ENCODE data around the gene LINS1. TPM values are rescaled to one million over a fixed set of nuclear protein-coding genes. Genes with fewer than 3 reads are reported as not detected.
A peak's percentile ranks its signal among the peaks of the same experiment; 100 is the strongest.

LINS1 gene
- total and polyA plus RNA-seq, 4 donors, result 17.2 to 34.0 (median 24.5) TPM

- no peaks in the 10 kb centered on the region for H3K9me3 ChIP-seq (ENCODE audit: control insufficient read depth, insufficient read depth, low read length)
- WGBS (ENCODE audit: insufficient coverage), result 16% methylated on average over 57 of the region's 57 CpGs
Measured at GRCh38 chr15:100544338-100544841, 57.6 kb downstream of the LINS1 start.

GRCh38 chr15:100542290-100542689 lies 59.7 kb downstream of the LINS1 start:
- WGBS (ENCODE audit: insufficient coverage), result 73% methylated on average over 3 of the region's 6 CpGs
- H3K27ac ChIP-seq (ENCODE audit: low read depth, low read length), result no peak overlapping the region
- H3K9me3 ChIP-seq (ENCODE audit: control insufficient read depth, insufficient read depth, low read length), result no peaks in the 10 kb centered on the region
- H3K4me3 ChIP-seq (ENCODE audit: low read depth, low read length), result no peak overlapping the region
- H3K4me1 ChIP-seq (ENCODE audit: control insufficient read depth, insufficient read depth, low read length), result peaks cover 7% of the 10 kb centered on the region
- H3K36me3 ChIP-seq (ENCODE audit: control insufficient read depth, insufficient read depth, low read length), result no peaks in the 10 kb centered on the region
- no peak for DNase-seq (ENCODE audit: low read depth in 4 of 6, low spot score in 6 of 6)
- peaks cover 8% of the 10 kb centered on the region for H3K27me3 ChIP-seq (ENCODE audit: control insufficient read depth, insufficient read depth, low read length)

More at GRCh38 chr15:100544338-100544841, 57.6 kb downstream of the LINS1 start:
- H3K27me3 ChIP-seq (ENCODE audit: control insufficient read depth, insufficient read depth, low read length), result peaks cover 8% of the 10 kb centered on the region
- DNase-seq (ENCODE audit: low read depth in 4 of 6, low spot score in 6 of 6), result no peak
- H3K36me3 ChIP-seq (ENCODE audit: control insufficient read depth, insufficient read depth, low read length), result no peaks in the 10 kb centered on the region
- no peak overlapping the region for H3K27ac ChIP-seq (ENCODE audit: low read depth, low read length)
- peaks cover 7% of the 10 kb centered on the region for H3K4me1 ChIP-seq (ENCODE audit: control insufficient read depth, insufficient read depth, low read length)
- H3K4me3 ChIP-seq (ENCODE audit: low read depth, low read length), result no peak overlapping the region

- H3K27me3 ChIP-seq (ENCODE audit: control insufficient read depth, insufficient read depth, low read length), result no peaks in the 10 kb centered on the region
- WGBS (ENCODE audit: insufficient coverage), result no CpG with 5 or more reads among the region's 2 CpGs
- H3K4me3 ChIP-seq (ENCODE audit: low read depth, low read length), result no peak overlapping the region
- no peaks in the 10 kb centered on the region for H3K9me3 ChIP-seq (ENCODE audit: control insufficient read depth, insufficient read depth, low read length)
- H3K36me3 ChIP-seq (ENCODE audit: control insufficient read depth, insufficient read depth, low read length), result no peaks in the 10 kb centered on the region
- H3K4me1 ChIP-seq (ENCODE audit: control insufficient read depth, insufficient read depth, low read length), result no peaks in the 10 kb centered on the region
- no peak for DNase-seq (ENCODE audit: low read depth in 4 of 6, low spot score in 6 of 6)
- no peak overlapping the region for H3K27ac ChIP-seq (ENCODE audit: low read depth, low read length)
Measured at GRCh38 chr15:100537331-100537730, 64.7 kb downstream of the LINS1 start.

- Histone ChIP-seq H3K4me1 (ENCODE audit: control insufficient read depth, insufficient read depth, low read length) (peaks cover 2% of the 10 kb centered on the region), H3K36me3 (ENCODE audit: control insufficient read depth, insufficient read depth, low read length) (no peaks in the 10 kb centered on the region), H3K9me3 (ENCODE audit: control insufficient read depth, insufficient read depth, low read length) (no peaks in the 10 kb centered on the region), H3K27ac (ENCODE audit: low read depth, low read length) (no peak overlapping the region), H3K27me3 (ENCODE audit: control insufficient read depth, insufficient read depth, low read length) (no peaks in the 10 kb centered on the region), H3K4me3 (ENCODE audit: low read depth, low read length) (no peak overlapping the region)
- DNase-seq (ENCODE audit: low read depth in 4 of 6, low spot score in 6 of 6), result no peak
Measured at GRCh38 chr15:100536733-100537132, 65.3 kb downstream of the LINS1 start.

GRCh38 chr15:100533886-100534285 lies 68.1 kb downstream of the LINS1 start:
- Histone ChIP-seq H3K36me3 (ENCODE audit: control insufficient read depth, insufficient read depth, low read length) (no peaks in the 10 kb centered on the region), H3K4me1 (ENCODE audit: control insufficient read depth, insufficient read depth, low read length) (peaks cover 2% of the 10 kb centered on the region), H3K4me3 (ENCODE audit: low read depth, low read length) (no peak overlapping the region), H3K27ac (ENCODE audit: low read depth, low read length) (no peak overlapping the region), H3K27me3 (ENCODE audit: control insufficient read depth, insufficient read depth, low read length) (no peaks in the 10 kb centered on the region), H3K9me3 (ENCODE audit: control insufficient read depth, insufficient read depth, low read length) (no peaks in the 10 kb centered on the region)
- DNase-seq (ENCODE audit: low read depth in 4 of 6, low spot score in 6 of 6), result no peak
- 17% methylated on average over 1 of the region's 1 CpG for WGBS (ENCODE audit: insufficient coverage)

GRCh38 chr15:100531823-100532327 lies 70.1 kb downstream of the LINS1 start:
- Histone ChIP-seq H3K27me3 (ENCODE audit: control insufficient read depth, insufficient read depth, low read length) (no peaks in the 10 kb centered on the region), H3K27ac (ENCODE audit: low read depth, low read length) (no peak overlapping the region), H3K36me3 (ENCODE audit: control insufficient read depth, insufficient read depth, low read length) (no peaks in the 10 kb centered on the region), H3K4me1 (ENCODE audit: control insufficient read depth, insufficient read depth, low read length) (peaks cover 2% of the 10 kb centered on the region), H3K4me3 (ENCODE audit: low read depth, low read length) (no peak overlapping the region), H3K9me3 (ENCODE audit: control insufficient read depth, insufficient read depth, low read length) (no peaks in the 10 kb centered on the region)
- peak in 1 of 6 donors; percentile 49 for DNase-seq (ENCODE audit: low read depth in 4 of 6, low spot score in 6 of 6)
- 53% methylated on average over 9 of the region's 11 CpGs for WGBS (ENCODE audit: insufficient coverage)

- Histone ChIP-seq H3K36me3 (ENCODE audit: control insufficient read depth, insufficient read depth, low read length) (no peaks in the 10 kb centered on the region), H3K27ac (ENCODE audit: low read depth, low read length) (no peak overlapping the region), H3K4me1 (ENCODE audit: control insufficient read depth, insufficient read depth, low read length) (peaks cover 2% of the 10 kb centered on the region), H3K9me3 (ENCODE audit: control insufficient read depth, insufficient read depth, low read length) (no peaks in the 10 kb centered on the region), H3K4me3 (ENCODE audit: low read depth, low read length) (no peak overlapping the region), H3K27me3 (ENCODE audit: control insufficient read depth, insufficient read depth, low read length) (no peaks in the 10 kb centered on the region)
- no peak for DNase-seq (ENCODE audit: low read depth in 4 of 6, low spot score in 6 of 6)
- WGBS (ENCODE audit: insufficient coverage), result 70% methylated on average over 2 of the region's 4 CpGs
Measured at GRCh38 chr15:100531204-100531603, 70.8 kb downstream of the LINS1 start.

GRCh38 chr15:100529556-100529955 lies 72.4 kb downstream of the LINS1 start:
- H3K4me1 ChIP-seq (ENCODE audit: control insufficient read depth, insufficient read depth, low read length), result peaks cover 2% of the 10 kb centered on the region
- H3K4me3 ChIP-seq (ENCODE audit: low read depth, low read length), result no peak overlapping the region
- H3K9me3 ChIP-seq (ENCODE audit: control insufficient read depth, insufficient read depth, low read length), result no peaks in the 10 kb centered on the region
- H3K27me3 ChIP-seq (ENCODE audit: control insufficient read depth, insufficient read depth, low read length), result no peaks in the 10 kb centered on the region
- H3K27ac ChIP-seq (ENCODE audit: low read depth, low read length), result no peak overlapping the region
- no peak for DNase-seq (ENCODE audit: low read depth in 4 of 6, low spot score in 6 of 6)
- WGBS (ENCODE audit: insufficient coverage), result no CpG with 5 or more reads among the region's 2 CpGs
- no peaks in the 10 kb centered on the region for H3K36me3 ChIP-seq (ENCODE audit: control insufficient read depth, insufficient read depth, low read length)

- no peaks in the 10 kb centered on the region for H3K36me3 ChIP-seq (ENCODE audit: control insufficient read depth, insufficient read depth, low read length)
- DNase-seq (ENCODE audit: low read depth in 4 of 6, low spot score in 6 of 6), result no peak
- H3K9me3 ChIP-seq (ENCODE audit: control insufficient read depth, insufficient read depth, low read length), result no peaks in the 10 kb centered on the region
- 100% methylated on average over 5 of the region's 10 CpGs for WGBS (ENCODE audit: insufficient coverage)
- H3K4me1 ChIP-seq (ENCODE audit: control insufficient read depth, insufficient read depth, low read length), result peaks cover 2% of the 10 kb centered on the region
- no peak within 1 kb of the TSS for H3K4me3 ChIP-seq (ENCODE audit: low read depth, low read length)
- H3K27ac ChIP-seq (ENCODE audit: low read depth, low read length), result no peak within 1 kb of the TSS
- H3K27me3 ChIP-seq (ENCODE audit: control insufficient read depth, insufficient read depth, low read length), result no peaks in the 10 kb centered on the region
Measured at GRCh38 chr15:100528833-100529428, 73.1 kb downstream of the LINS1 start, which contains the start of gene CERS3. CERS3 (minus strand) TSS chr15:100528950; CDS start chr15:100501849, 27,101 bp downstream.

- no peaks in the 10 kb centered on the region for H3K4me1 ChIP-seq (ENCODE audit: control insufficient read depth, insufficient read depth, low read length)
- no peak overlapping the region for H3K27ac ChIP-seq (ENCODE audit: low read depth, low read length)
- H3K36me3 ChIP-seq (ENCODE audit: control insufficient read depth, insufficient read depth, low read length), result no peaks in the 10 kb centered on the region
- WGBS (ENCODE audit: insufficient coverage), result 27% methylated on average over 3 of the region's 6 CpGs
- no peak overlapping the region for H3K4me3 ChIP-seq (ENCODE audit: low read depth, low read length)
- H3K27me3 ChIP-seq (ENCODE audit: control insufficient read depth, insufficient read depth, low read length), result no peaks in the 10 kb centered on the region
- no peaks in the 10 kb centered on the region for H3K9me3 ChIP-seq (ENCODE audit: control insufficient read depth, insufficient read depth, low read length)
- DNase-seq (ENCODE audit: low read depth in 4 of 6, low spot score in 6 of 6), result peak; percentile 61 to 98 (median 74)
Measured at GRCh38 chr15:100526027-100526481, 75.9 kb downstream of the LINS1 start.
